HG03342 (cell line): ENCODE results near the gene NHSL2.

Source experiments
- ATAC-seq: cut with Tn5 transposase; IDR thresholded peaks from one replicate; pipeline ENCODE4 v1.9.1; 2021; ENCODE audit warnings: mild to moderate bottlenecking, moderate library complexity; ENCODE audit not compliant: unreplicated experiment

NHSL2 gene

DNA sequence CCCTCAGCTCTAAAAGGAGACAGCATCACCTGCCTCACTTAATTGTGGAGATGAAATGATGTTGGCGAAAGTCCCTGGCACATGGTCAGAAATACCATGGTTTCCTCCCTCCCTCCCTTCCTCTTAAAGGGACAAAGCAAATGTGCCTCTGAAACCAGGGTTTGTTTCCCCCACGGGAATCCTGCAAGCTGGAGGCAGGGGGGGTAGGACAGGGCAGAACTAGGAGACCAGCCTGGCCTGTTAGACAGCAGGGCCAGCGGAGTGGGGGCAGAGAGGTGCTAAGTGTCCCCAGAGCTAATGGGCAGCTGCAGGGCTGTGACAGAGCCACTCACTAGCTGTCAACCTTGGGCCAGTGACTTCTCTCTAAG is 215.4 kb downstream of the NHSL2 start:
- ATAC-seq: no peak

- peak; percentile 67 for ATAC-seq
Measured at GRCh38 chrX:72126539-72127140, 216.0 kb downstream of the NHSL2 start.

- no peak for ATAC-seq
Measured at GRCh38 chrX:72127332-72127731, 216.7 kb downstream of the NHSL2 start.

DNA sequence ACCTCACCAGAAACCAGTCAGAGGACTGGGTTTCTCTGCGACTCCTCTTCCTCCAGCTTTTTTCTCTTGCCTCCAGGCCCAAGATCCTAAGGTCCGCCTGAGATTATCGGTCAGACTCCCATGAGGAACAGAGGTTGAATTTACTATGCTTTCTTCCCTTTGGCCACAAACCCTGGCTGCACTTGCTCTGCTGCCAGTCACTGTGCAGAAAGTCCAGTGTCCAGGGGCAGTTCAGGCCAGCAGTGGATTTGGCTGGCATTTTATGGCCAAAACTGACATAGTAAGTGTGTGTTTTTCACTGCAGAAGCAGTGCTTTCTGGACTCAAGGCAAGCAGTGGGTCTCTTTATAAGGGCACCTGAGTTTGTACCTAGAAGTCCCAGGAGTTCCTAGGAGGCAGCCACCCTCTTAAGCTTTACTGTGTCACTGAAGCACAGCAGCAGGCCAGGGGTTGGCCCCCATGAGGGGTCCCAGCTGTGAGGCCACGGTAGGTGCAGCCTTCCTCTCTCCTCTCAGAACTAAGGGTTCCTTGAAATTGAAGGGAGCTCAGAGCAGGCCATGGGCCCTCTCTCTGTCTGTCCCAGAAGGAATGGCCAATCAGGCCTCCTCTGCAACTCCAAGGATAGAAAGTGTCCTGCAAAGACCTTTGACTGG is 217.7 kb downstream of the NHSL2 start:
- no peak for ATAC-seq

GRCh38 chrX:72128881-72129280 is 218.2 kb downstream of the NHSL2 start:
- ATAC-seq: no peak

DNA sequence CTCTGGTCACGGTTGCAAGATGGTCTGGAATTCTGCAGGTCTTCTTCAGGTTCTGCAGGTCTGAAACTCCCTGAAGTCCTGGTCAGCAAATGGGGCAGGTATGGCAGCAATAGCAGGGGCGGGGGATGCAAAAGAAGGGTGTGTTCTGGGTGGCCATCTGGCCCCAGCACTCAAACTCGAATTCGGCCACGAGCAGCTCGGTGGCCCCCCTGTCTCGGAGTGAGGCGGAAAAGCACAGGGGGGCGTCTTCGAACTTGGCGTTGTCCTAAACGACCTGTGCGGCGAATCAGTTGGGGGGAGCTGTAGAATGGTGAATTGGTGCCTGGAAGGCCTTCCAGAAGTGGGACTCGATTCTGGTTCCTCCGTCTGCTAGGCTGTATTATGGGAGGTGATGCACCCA is 219.0 kb downstream of the NHSL2 start:
- ATAC-seq: no peak

DNA sequence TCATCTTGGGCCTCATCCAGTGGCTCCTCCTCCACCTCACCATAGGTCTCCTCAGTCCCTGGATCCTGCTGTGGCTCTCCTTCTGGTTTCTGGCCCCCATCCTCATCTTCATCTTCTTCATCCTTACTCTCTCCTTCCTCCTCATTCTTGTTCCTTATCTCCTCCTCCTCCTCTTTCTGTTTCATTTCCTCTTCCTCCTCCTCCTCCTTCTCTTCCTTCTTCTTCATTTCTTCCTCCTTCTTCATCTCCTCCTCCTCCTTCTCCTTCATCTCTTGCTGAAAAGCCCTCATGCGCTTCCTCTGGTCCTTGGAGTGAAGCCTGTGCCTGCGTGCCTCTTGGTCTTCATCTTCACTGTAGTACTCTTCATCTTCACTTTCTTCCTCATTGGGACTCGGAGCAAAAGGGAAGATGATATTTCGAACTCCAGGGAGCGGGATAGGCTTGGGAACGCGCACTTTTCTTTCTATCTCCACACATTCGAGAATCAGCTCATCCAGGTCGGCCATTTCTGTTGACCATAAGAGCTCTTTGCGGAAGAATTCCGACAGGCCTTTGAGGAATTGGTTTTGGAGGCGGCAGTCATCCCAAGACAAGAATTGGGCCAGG is 219.6 kb downstream of the NHSL2 start:
- ATAC-seq: no peak

DNA sequence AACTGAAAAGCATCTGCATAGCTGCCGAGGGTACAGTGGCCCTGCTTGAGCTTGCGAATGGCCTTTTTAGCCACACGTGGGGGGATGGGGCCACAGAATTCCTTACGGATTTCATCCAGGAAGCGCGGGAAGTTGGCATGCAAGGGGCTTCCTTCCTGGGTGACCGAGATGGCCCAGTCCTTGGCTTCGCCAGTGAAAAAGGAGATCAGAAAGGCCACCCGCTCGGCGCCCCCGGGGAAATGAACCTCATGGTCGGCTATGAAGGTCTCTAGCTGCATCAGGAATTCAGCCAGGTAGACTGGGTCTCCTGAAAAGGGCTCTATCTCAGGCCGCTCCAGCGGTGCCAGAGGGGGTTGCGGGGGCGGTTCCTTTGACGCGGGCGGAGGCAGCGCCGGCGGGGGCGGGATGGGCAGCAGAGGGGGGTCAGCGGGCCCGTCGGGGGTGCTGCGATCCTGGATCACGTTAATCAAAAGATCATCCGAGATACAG is 220.2 kb downstream of the NHSL2 start:
- no peak for ATAC-seq

GRCh38 chrX:72131317-72132294 is 221.0 kb downstream of the NHSL2 start, which contains the start of gene RTL5:
RTL5 (minus strand) TSS chrX:72131915.
- ATAC-seq: peak; percentile 57

DNA sequence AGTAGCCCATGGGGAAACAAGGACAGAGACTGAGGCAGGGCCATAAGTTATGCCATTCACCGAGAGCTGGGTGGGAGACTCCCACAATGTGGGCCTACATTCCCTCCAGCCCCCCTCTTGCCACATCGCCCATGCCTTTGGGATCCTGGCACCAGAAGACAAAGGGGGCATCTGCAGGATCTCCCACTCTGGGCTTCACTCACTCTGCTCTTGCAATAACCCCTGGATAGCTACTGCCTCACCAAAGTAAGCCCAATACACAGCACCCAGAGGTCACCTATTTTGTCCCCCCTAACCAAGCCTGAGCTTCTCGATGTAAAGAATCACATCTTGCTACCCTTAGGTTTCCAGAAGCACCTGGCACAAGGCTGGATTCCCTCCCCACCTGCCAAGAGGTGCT is 221.8 kb downstream of the NHSL2 start:
- no peak for ATAC-seq

- ATAC-seq: no peak
Measured at GRCh38 chrX:72133851-72134546, 223.4 kb downstream of the NHSL2 start.

- ATAC-seq: no peak
Measured at GRCh38 chrX:72137846-72138495, 227.3 kb downstream of the NHSL2 start.

GRCh38 chrX:72139538-72139937 is 228.9 kb downstream of the NHSL2 start:
- no peak for ATAC-seq

DNA sequence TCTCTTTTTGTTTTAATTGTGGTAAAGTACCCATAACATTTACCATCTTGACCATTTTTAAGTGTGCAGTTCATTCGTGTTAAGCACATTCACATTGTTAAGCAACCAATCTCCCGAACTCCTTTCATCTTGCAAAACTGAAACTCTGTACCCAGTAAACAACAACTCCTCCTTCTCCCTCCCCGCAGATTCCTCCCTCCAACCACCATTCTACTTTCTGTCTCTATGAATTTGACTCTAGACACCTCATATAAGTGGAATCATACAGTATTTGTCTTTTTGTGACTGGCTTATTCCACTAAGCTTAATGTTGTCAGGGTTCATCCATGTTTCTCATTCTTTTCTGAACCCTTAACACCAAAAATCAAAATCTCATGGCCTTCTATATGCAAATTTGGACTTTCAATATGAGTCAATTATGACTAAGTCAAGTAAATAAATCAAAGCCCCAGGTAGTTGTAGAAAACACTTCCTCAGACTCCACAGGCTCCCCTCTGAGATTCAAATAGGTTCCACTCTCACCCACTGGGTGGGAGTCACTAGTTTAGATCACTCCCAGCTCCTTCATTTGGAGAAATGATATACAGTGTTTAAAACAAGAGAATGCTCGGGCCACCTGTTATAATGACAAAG is 230.8 kb downstream of the NHSL2 start:
- peak; percentile 73 for ATAC-seq

GRCh38 chrX:72142094-72142793 is 231.6 kb downstream of the NHSL2 start:
- ATAC-seq: peak; percentile 39

- no peak for ATAC-seq
Measured at GRCh38 chrX:72142794-72143608, 232.4 kb downstream of the NHSL2 start.

GRCh38 chrX:72143609-72143907 is 232.9 kb downstream of the NHSL2 start:
- no peak for ATAC-seq

GRCh38 chrX:72145181-72145580 is 234.5 kb downstream of the NHSL2 start:
- no peak for ATAC-seq
